H1 (cell line): Measurements from ENCODE around the gene RAB31. TPM values are rescaled to one million over a fixed set of nuclear protein-coding genes. Genes with fewer than 3 reads are reported as not detected.

Experiments
- CTCF ChIA-PET: fragments of 300-600 bp; sonication (Branson Sonifier 250); formaldehyde crosslinking; loops from one replicate; lab custom pipeline; 2021; ENCODE audit not compliant: partially characterized antibody; lab: Charles Lee
- POLR2A ChIA-PET: fragments of 300-600 bp; sonication (Branson Sonifier 250); formaldehyde crosslinking; loops from one replicate; lab custom pipeline; 2021; ENCODE audit warnings: inconsistent platforms; ENCODE audit not compliant: partially characterized antibody; lab: Charles Lee
- DNase-seq, 2 experiments: peaks; one replicate each; pipeline versions ENCODE4 v3.0.0 to v3.0.0-alpha.2; 2010 to 2022; ENCODE audit warnings: low spot score in 2 of 2, low read depth in 1 of 2, mixed read lengths in 1 of 2
- FAIRE-seq: peaks from 2 replicates; lab custom pipeline; 2011; peaks lifted over from hg19 to GRCh38; lab: Jason Lieb, UNC
- H2AFZ ChIP-seq: 2 replicates; pipeline ENCODE4 v1.8.1; 2012; ENCODE audit warnings: low read length, inconsistent platforms
- H2AK5ac ChIP-seq: 2 replicates; pipeline ENCODE4 v1.6.1; 2013; ENCODE audit warnings: low read depth, low read length
- H2BK120ac ChIP-seq: replicated peaks from 2 replicates; pipeline ENCODE3; 2013; ENCODE audit warnings: low read depth, low read length, inconsistent platforms
- H2BK12ac ChIP-seq: 2 replicates; pipeline ENCODE4 v1.6.1; 2013; ENCODE audit warnings: low read depth, low read length
- H2BK15ac ChIP-seq: 2 replicates; pipeline ENCODE4 v1.6.1; 2013; ENCODE audit warnings: low read length
- H2BK20ac ChIP-seq: 2 replicates; pipeline ENCODE4 v1.6.1; 2013; ENCODE audit warnings: low read length
- H2BK5ac ChIP-seq: 2 replicates; pipeline ENCODE4 v1.6.1; 2013; ENCODE audit warnings: low read depth, low read length
- H3K14ac ChIP-seq: 2 replicates; pipeline ENCODE4 v1.6.1; 2013; ENCODE audit warnings: inconsistent platforms; ENCODE audit not compliant: insufficient read length
- H3K18ac ChIP-seq: 2 replicates; pipeline ENCODE4 v1.6.1; 2013; ENCODE audit warnings: low read length; ENCODE audit errors: extremely low read depth
- H3K23ac ChIP-seq: 2 replicates; pipeline ENCODE4 v1.6.1; 2013; ENCODE audit warnings: inconsistent platforms; ENCODE audit not compliant: insufficient read length
- H3K23me2 ChIP-seq: 2 replicates; pipeline ENCODE4 v1.6.1; 2013; ENCODE audit warnings: low read depth, low read length
- H3K27ac ChIP-seq: 2 replicates; pipeline ENCODE4 v1.6.1; 2011; ENCODE audit warnings: low read depth, low read length, inconsistent platforms
- H3K27me3 ChIP-seq, 4 experiments: replicated peaks in 1 of 4; 1 replicate in 1 of 4; 2 replicates in 3 of 4; pipeline versions ENCODE4 v1.6.1 to v1.8.1; 2011 to 2013; ENCODE audit warnings: low read length in 3 of 4, mild to moderate bottlenecking in 3 of 4, inconsistent platforms in 2 of 4, mixed read lengths in 2 of 4, moderate library complexity in 1 of 4; ENCODE audit not compliant: control insufficient read depth in 3 of 4, insufficient read depth in 3 of 4; ENCODE audit errors: extremely low read depth in 1 of 4
- H3K36me3 ChIP-seq, 4 experiments: 2 replicates each; pipeline versions ENCODE4 v1.6.1 to v1.8.1; 2011 to 2013; ENCODE audit warnings: mild to moderate bottlenecking in 4 of 4, low read length in 3 of 4, moderate library complexity in 2 of 4, control low read depth in 1 of 4, inconsistent platforms in 1 of 4; ENCODE audit not compliant: insufficient read depth in 4 of 4, control insufficient read depth in 2 of 4
- H3K4ac ChIP-seq: replicated peaks from 2 replicates; pipeline ENCODE3; 2013; ENCODE audit warnings: low read length, low read depth, mixed read lengths, inconsistent platforms; ENCODE audit not compliant: insufficient read length
- H3K4me1 ChIP-seq, 4 experiments: replicated peaks in 1 of 4; 1 replicate in 1 of 4; 2 replicates in 3 of 4; pipeline versions ENCODE4 v1.6.1 to v1.8.1; 2011 to 2013; ENCODE audit warnings: low read length in 3 of 4, inconsistent platforms in 2 of 4, mixed read lengths in 1 of 4; ENCODE audit not compliant: insufficient read depth in 4 of 4, control insufficient read depth in 3 of 4
- H3K4me2 ChIP-seq, 2 experiments: 2 replicates each; pipeline versions ENCODE4 v1.6.1 to v1.8.1; 2011 to 2013; ENCODE audit warnings: low read depth in 2 of 2, low read length in 2 of 2, control low read depth in 1 of 2, inconsistent platforms in 1 of 2, mild to moderate bottlenecking in 1 of 2; ENCODE audit not compliant: insufficient read depth in 1 of 2
- H3K4me3 ChIP-seq, 4 experiments: fragments of 200-600, 300-600 bp in 1 of 4; sonication (generic), shearing (Covaris generic), sonication (Bioruptor Twin) in 1 of 4; 2 replicates each; pipeline versions ENCODE4 v1.5.1 to v1.8.1; 2011 to 2016; ENCODE audit warnings: low read length in 4 of 4, low read depth in 3 of 4, control low read depth in 2 of 4, inconsistent platforms in 2 of 4, mild to moderate bottlenecking in 2 of 4, mixed read lengths in 1 of 4, moderate library complexity in 1 of 4; ENCODE audit not compliant: insufficient read depth in 2 of 4; ENCODE audit errors: extremely low read depth in 1 of 4
- H3K56ac ChIP-seq: replicated peaks from 2 replicates; pipeline ENCODE3; 2013; ENCODE audit warnings: low read depth, mild to moderate bottlenecking, mixed read lengths, low read length, inconsistent platforms; ENCODE audit not compliant: insufficient read length
- H3K79me1 ChIP-seq: 2 replicates; pipeline ENCODE4 v1.6.1; 2013; ENCODE audit warnings: low read depth, low read length, control low read depth
- H3K79me2 ChIP-seq, 2 experiments: 2 replicates each; pipeline versions ENCODE4 v1.6.1 to v1.8.1; 2012 to 2013; ENCODE audit warnings: low read length in 2 of 2, mild to moderate bottlenecking in 2 of 2, inconsistent platforms in 1 of 2; ENCODE audit not compliant: insufficient read depth in 2 of 2, control insufficient read depth in 1 of 2
- H3K9ac ChIP-seq, 4 experiments: replicated peaks in 1 of 4; 1 replicate in 1 of 4; 2 replicates in 3 of 4; pipeline versions ENCODE4 v1.6.1 to v1.8.1; 2011 to 2013; ENCODE audit warnings: low read depth in 3 of 4, low read length in 3 of 4, control low read depth in 2 of 4, mild to moderate bottlenecking in 2 of 4, moderate library complexity in 2 of 4, inconsistent platforms in 1 of 4; ENCODE audit errors: extremely low read depth in 1 of 4
- H3K9me3 ChIP-seq, 2 experiments: 2 replicates each; pipeline versions ENCODE4 v1.6.1 to v1.8.1; 2012 to 2013; ENCODE audit warnings: mild to moderate bottlenecking in 2 of 2, moderate library complexity in 2 of 2, control low read depth in 1 of 2, inconsistent platforms in 1 of 2, low read depth in 1 of 2, low read length in 1 of 2, mixed read lengths in 1 of 2; ENCODE audit not compliant: insufficient read depth in 2 of 2
- H4K20me1 ChIP-seq, 2 experiments: replicated peaks in 1 of 2; 2 replicates each; pipeline versions ENCODE3 to v1.8.1; 2011 to 2013; ENCODE audit warnings: inconsistent platforms in 2 of 2, low read length in 2 of 2, mild to moderate bottlenecking in 1 of 2; ENCODE audit not compliant: insufficient read depth in 2 of 2, control insufficient read depth in 1 of 2
- H4K5ac ChIP-seq: 2 replicates; pipeline ENCODE4 v1.6.1; 2013; ENCODE audit warnings: low read length, low read depth, mixed read lengths, inconsistent platforms; ENCODE audit not compliant: insufficient read length
- H4K8ac ChIP-seq: 2 replicates; pipeline ENCODE4 v1.8.0; 2013; ENCODE audit warnings: mild to moderate bottlenecking, moderate library complexity, low read length, inconsistent platforms; ENCODE audit not compliant: insufficient read depth; ENCODE audit errors: extremely low read depth
- H4K91ac ChIP-seq: replicated peaks from 2 replicates; pipeline ENCODE3; 2013; ENCODE audit warnings: low read length, mixed read lengths, inconsistent platforms; ENCODE audit not compliant: insufficient read length
- CHD2 ChIP-seq: IDR thresholded peaks from 2 replicates; pipeline ENCODE4 v1.6.1; 2012; ENCODE audit warnings: low read length, improper control_type of control experiment
- KDM4A ChIP-seq: IDR thresholded peaks from one replicate; pipeline ENCODE4 v1.7.1; 2012; ENCODE audit warnings: low read depth, mild to moderate bottlenecking, moderate library complexity, low read length, inconsistent platforms; ENCODE audit not compliant: severe bottlenecking
- RAD21 ChIP-seq, 2 experiments: IDR thresholded peaks in 1 of 2; conservative IDR thresholded peaks in 1 of 2; 2 replicates each; pipeline ENCODE4 v1.6.1; 2011; ENCODE audit warnings: low read depth in 2 of 2, low read length in 2 of 2, improper control_type of control experiment in 1 of 2, inconsistent platforms in 1 of 2, mild to moderate bottlenecking in 1 of 2, moderate library complexity in 1 of 2
- TBP ChIP-seq: IDR thresholded peaks from 2 replicates; pipeline ENCODE4 v1.6.1; 2011; ENCODE audit warnings: low read depth, low read length, improper control_type of control experiment
- WGBS, 2 experiments: shearing (Covaris generic) in 1 of 2; methylation state at CpG; one replicate each; pipeline versions ENCODE4 v1.1.6 to v1.1.7; 2013 to 2015; ENCODE audit warnings: low lambda C conversion rate in 2 of 2, mixed read lengths in 2 of 2, inconsistent platforms in 1 of 2, low coverage in 1 of 2, missing lambda C conversion rate in 1 of 2; ENCODE audit not compliant: insufficient replicate concordance in 2 of 2, insufficient coverage in 1 of 2, insufficient read length in 1 of 2; ENCODE audit errors: extremely low coverage in 1 of 2, missing lambda C conversion rate in 1 of 2; 5-methylcytosine and 5-hydroxymethylcytosine counted together
- polyA plus RNA-seq, 7 experiments: library from polyadenylated mRNA; depleted of rRNA in 3 of 7; stranded (reverse) in 5 of 7; unstranded in 2 of 7; fragments of >200 nt in 5 of 7; fragments of 200-250 nt in 2 of 7; gene quantifications; 1 replicate in 5 of 7; 2 replicates in 1 of 7; 4 replicates in 1 of 7; pipeline versions ENCODE4 v1.2.1 to v1.2.3, GENCODE V29; 2011 to 2013; ENCODE audit warnings: missing spikeins in 2 of 7, mixed read lengths in 2 of 7
- total RNA-seq: library from RNA; stranded (reverse); fragmentation: NEBNext Ultra II Directional; extraction: Animal tissue kit (Norgen Biotek cat#: 25700); gene quantifications from 2 replicates; pipeline ENCODE4 v1.2.1, GENCODE V29; 2021

RAB31 gene
- total and polyA plus RNA-seq, 2 of the 8 experiments (the other 6 are each of a cell fraction or from before 2014, with no cell fraction given), result 15.2 to 40.9 TPM

- H2BK15ac ChIP-seq, result no peak overlapping the region
- 0 out of 2 replicates have a peak overlapping the region, but pooled peaks have one; percentile 44 for H2BK12ac ChIP-seq
- no peak overlapping the region for H4K8ac ChIP-seq
- CTCF ChIA-PET, result interaction anchor here (0.7 to 1.5 kb wide), 4 partner anchors 9 to 1418 kb away, joined by 3 to 5 read pairs (median 4); partner anchors contain the start of gene PIEZO2
- peaks cover 3 to 6% (median 4%) of the 10 kb centered on the region in 4 experiments for H3K4me1 ChIP-seq
- no peaks in the 10 kb centered on the region; a peak in 1 of 4 replicates for H3K79me2 ChIP-seq
- no peak overlapping the region for H3K27ac ChIP-seq
- no peak overlapping the region for H4K5ac ChIP-seq
- no peaks in the 10 kb centered on the region; the same call in 1 of the 2 replicates for H3K79me1 ChIP-seq
- TF ChIP-seq CHD2 (no peak), TBP (no peak), KDM4A (no peak), RAD21 (IDR thresholded peaks at IDR 0.05 in 1 of 2, conservative IDR thresholded peaks at IDR 0.05 in 1 of 2; ENCODE audit: low read depth in 2 of 2, low read length in 2 of 2) (no peak)
- TF ChIP-seq, all 59 proteins: peak for 0
- Histone ChIP-seq H3K9me3 (no peaks in the 10 kb centered on the region), H3K36me3 (no peaks in the 10 kb centered on the region), H2AK5ac (no peak overlapping the region), H2BK20ac (no peak overlapping the region), H3K4me2 (no peak overlapping the region), H3K4me3 (no peak overlapping the region), H2BK5ac (no peak overlapping the region), H3K56ac (no peak overlapping the region), H3K23ac (no peak overlapping the region), H3K4ac (peak overlapping the region; percentile 0), H3K14ac (no peak overlapping the region), H3K18ac (no peak overlapping the region), H3K23me2 (no peaks in the 10 kb centered on the region), H2AFZ (no peak overlapping the region), H4K20me1 (no peaks in the 10 kb centered on the region), H3K9ac (no peak overlapping the region), H2BK120ac (no peak overlapping the region), H4K91ac (no peak overlapping the region), H3K27me3 (no peaks in the 10 kb centered on the region)
- 87% methylated on average over 4 of the region's 4 CpGs; no CpG with 5 or more reads in 1 of the 2 experiments for WGBS, 2 experiments
- FAIRE-seq (no peak), DNase-seq (no peak)
- POLR2A ChIA-PET, result no interaction called here
These were observed 22.7 kb downstream of the RAB31 start for GRCh38 chr18:9730786-9731185.
